Measurements from ENCODE around the gene SEMA4D.

Gene SEMA4D

DNA sequence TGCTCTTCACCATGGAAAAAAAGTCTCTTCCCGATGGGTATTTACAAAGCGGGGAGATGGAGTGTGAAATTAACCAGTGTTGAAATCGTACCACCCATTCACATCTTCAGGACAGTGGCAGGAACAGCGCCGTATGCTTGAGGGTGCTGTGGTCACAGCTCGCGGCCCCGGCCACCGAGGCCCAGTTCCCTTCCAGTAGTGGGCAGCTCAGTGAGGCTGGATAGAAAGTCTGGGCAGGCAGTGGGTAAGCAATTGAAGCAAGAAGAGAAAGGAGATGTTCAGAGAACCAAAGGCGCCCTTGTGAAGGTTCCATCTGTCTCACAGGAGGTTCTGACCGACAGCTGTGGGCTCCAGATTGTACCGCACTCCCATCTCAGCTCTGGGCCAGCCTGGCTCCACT is 120.5 kb downstream of the SEMA4D start:
- H3K27me3 ChIP-seq (ENCODE audit: insufficient read depth, poor library complexity, severe bottlenecking) = no peaks in the 10 kb centered on the region
- DNase-seq (ENCODE audit: low read depth in 1 of 2, low spot score in 1 of 2) = no peak
- no peak overlapping the region for H3K4me3 ChIP-seq (replicated peaks; ENCODE audit: insufficient read depth, low read length)
- TF ChIP-seq SPI1 (IDR thresholded peaks at IDR 0.05; ENCODE audit: borderline replicate concordance, low read depth) = no peak
- TF ChIP-seq POLR2AphosphoS5 (IDR thresholded peaks at IDR 0.05; ENCODE audit: low read depth) = no peak
- no peak for TF ChIP-seq REST (IDR thresholded peaks at IDR 0.05; ENCODE audit: insufficient replicate concordance, low read depth)
- TF ChIP-seq GABPA (IDR thresholded peaks at IDR 0.05; ENCODE audit: low read depth) = no peak
- no peak overlapping the region for H3K27ac ChIP-seq (replicated peaks)

DNA sequence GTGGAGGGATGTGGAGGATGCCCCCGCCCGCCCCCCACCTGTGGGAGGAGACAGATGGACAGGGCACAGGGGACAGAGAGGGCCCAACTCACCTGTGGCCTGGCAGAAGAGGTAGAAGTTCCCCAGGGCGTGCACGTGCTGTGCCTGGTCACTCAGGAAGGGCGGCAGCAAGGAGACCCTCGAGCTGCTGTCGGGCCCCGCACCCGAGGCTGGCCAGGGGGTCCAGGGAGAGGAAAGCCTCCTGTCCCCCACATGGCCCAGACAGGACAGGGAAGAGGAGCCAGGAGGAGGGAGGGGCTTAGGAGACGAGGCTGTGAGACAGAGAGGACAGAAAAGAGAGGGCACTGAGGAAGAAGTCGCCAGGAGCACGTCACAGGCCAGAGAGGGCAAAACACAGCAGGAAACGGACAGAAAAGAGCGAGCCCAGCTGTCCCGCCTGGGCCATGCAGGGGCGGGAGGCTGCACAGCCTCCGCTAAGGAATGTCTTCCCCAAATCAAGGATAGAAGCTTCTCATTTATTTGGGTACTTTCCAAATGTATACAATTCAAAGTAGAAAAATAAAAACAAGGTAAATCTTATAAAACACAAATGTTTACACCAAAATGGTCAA is 121.1 kb downstream of the SEMA4D start:
- H3K4me3 ChIP-seq (replicated peaks; ENCODE audit: insufficient read depth, low read length) = no peak overlapping the region
- no peaks in the 10 kb centered on the region for H3K27me3 ChIP-seq (ENCODE audit: insufficient read depth, poor library complexity, severe bottlenecking)
- DNase-seq (ENCODE audit: low read depth in 1 of 2, low spot score in 1 of 2) = no peak
- no peak for TF ChIP-seq POLR2AphosphoS5 (IDR thresholded peaks at IDR 0.05; ENCODE audit: low read depth)
- no peak for TF ChIP-seq REST (IDR thresholded peaks at IDR 0.05; ENCODE audit: insufficient replicate concordance, low read depth)
- TF ChIP-seq CTCF (IDR thresholded peaks at IDR 0.05; ENCODE audit: insufficient read depth, low read length) = no peak
- TF ChIP-seq GABPA (IDR thresholded peaks at IDR 0.05; ENCODE audit: low read depth) = no peak
- no peak for TF ChIP-seq SPI1 (IDR thresholded peaks at IDR 0.05; ENCODE audit: borderline replicate concordance, low read depth)
- H3K27ac ChIP-seq (replicated peaks) = no peak overlapping the region

DNA sequence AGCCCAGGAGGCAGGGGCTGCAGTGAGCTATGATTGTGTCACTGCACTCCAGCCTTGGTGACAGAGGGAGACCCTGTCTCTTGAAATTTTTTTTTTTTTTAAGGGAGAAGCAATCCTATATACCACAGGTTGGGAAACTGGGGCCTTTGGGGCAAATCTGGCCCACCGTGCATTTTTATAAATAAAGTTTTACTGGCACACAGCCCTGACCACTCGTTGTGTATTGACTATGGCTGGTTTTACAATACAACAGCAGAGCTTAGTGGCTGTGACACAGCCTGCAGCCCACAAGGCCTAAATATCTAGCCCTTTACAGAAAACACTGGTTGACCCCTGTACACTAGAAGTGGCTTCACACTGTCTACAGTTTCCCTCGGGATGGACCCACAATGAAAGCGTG is 121.6 kb downstream of the SEMA4D start:
- Histone ChIP-seq H3K27me3 (ENCODE audit: insufficient read depth, poor library complexity, severe bottlenecking) (no peaks in the 10 kb centered on the region), H3K27ac (replicated peaks) (no peak overlapping the region), H3K4me3 (replicated peaks; ENCODE audit: insufficient read depth, low read length) (no peak overlapping the region)
- TF ChIP-seq CTCF (IDR thresholded peaks at IDR 0.05; ENCODE audit: insufficient read depth, low read length) = no peak
- no peak for TF ChIP-seq GABPA (IDR thresholded peaks at IDR 0.05; ENCODE audit: low read depth)
- DNase-seq (ENCODE audit: low read depth in 1 of 2, low spot score in 1 of 2) = no peak

GRCh38 chr9:89375191-89375760 is 122.6 kb downstream of the SEMA4D start:
- TF ChIP-seq REST (IDR thresholded peaks at IDR 0.05; ENCODE audit: insufficient replicate concordance, low read depth) (no peak), SPI1 (IDR thresholded peaks at IDR 0.05; ENCODE audit: borderline replicate concordance, low read depth) (peak; percentile 76), POLR2AphosphoS5 (IDR thresholded peaks at IDR 0.05; ENCODE audit: low read depth) (no peak)
- Histone ChIP-seq H3K4me3 (replicated peaks; ENCODE audit: insufficient read depth, low read length) (no peak overlapping the region), H3K27me3 (ENCODE audit: insufficient read depth, poor library complexity, severe bottlenecking) (no peaks in the 10 kb centered on the region), H3K27ac (replicated peaks) (no peak overlapping the region; the same call in 1 of the 2 replicates)
- DNase-seq (ENCODE audit: low read depth in 1 of 2, low spot score in 1 of 2) = peak in 1 of 2 experiments; percentile 73

Data from HL-60 (cell line).